NCI-H1105 (cell line): ENCODE results near the gene CXorf49B.

ENCODE experiments used
- DNase-seq: peaks from one replicate; lab custom pipeline; 2025; lab: John Stamatoyannopoulos, UW

The CXorf49B gene

DNA sequence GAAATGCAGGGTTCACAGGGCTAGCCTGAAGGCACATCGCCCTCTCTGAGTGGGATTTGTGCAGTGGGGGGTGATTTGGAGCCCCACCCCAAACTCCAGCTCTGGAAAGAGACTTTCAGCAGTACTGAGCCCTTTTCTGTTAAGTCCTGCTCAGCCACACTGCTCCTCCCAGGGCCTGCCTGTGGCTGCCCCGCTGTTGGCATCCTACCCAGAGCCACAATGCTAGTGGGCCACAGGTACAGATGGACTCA lies 52.7 kb downstream of the CXorf49B start:
- DNase-seq = no peak
